Astrocyte (in vitro differentiated cells and primary cell): ENCODE data around the gene USP47. TPM values are rescaled to one million over a fixed set of nuclear protein-coding genes. Genes with fewer than 3 reads are reported as not detected.

Experiments
- DNase-seq: peaks from one replicate; pipeline ENCODE4 v3.0.0-alpha.2; 2010; ENCODE audit warnings: low read depth
- FAIRE-seq: peaks from 2 replicates; lab custom pipeline; 2011; peaks lifted over from hg19 to GRCh38; lab: Jason Lieb, UNC
- H2AFZ ChIP-seq: 2 replicates; pipeline ENCODE4 v1.6.0; 2012; ENCODE audit warnings: low read depth, low read length, inconsistent platforms
- H3K27ac ChIP-seq: 2 replicates; pipeline ENCODE4 v1.5.1; 2011; ENCODE audit warnings: low read depth, low read length, inconsistent platforms
- H3K27me3 ChIP-seq: 2 replicates; pipeline ENCODE4 v1.6.0; 2011; ENCODE audit warnings: low read length, inconsistent platforms; ENCODE audit not compliant: insufficient read depth
- H3K36me3 ChIP-seq: 2 replicates; pipeline ENCODE4 v1.5.1; 2011; ENCODE audit warnings: low read length, inconsistent platforms; ENCODE audit not compliant: insufficient read depth
- H3K4me1 ChIP-seq: 2 replicates; pipeline ENCODE4 v1.5.1; 2011; ENCODE audit warnings: low read length, inconsistent platforms; ENCODE audit not compliant: insufficient read depth
- H3K4me2 ChIP-seq: 2 replicates; pipeline ENCODE4 v1.6.0; 2012; ENCODE audit warnings: low read length, inconsistent platforms
- H3K4me3 ChIP-seq: 2 replicates; pipeline ENCODE4 v1.5.1; 2011; ENCODE audit warnings: low read depth, mild to moderate bottlenecking, low read length, inconsistent platforms; ENCODE audit not compliant: insufficient read depth
- H3K79me2 ChIP-seq: 2 replicates; pipeline ENCODE4 v1.6.0; 2012; ENCODE audit warnings: mild to moderate bottlenecking, low read length, inconsistent platforms; ENCODE audit not compliant: insufficient read depth
- H3K9ac ChIP-seq: 2 replicates; pipeline ENCODE4 v1.6.0; 2012; ENCODE audit warnings: mild to moderate bottlenecking, low read length, inconsistent platforms
- H3K9me3 ChIP-seq: 2 replicates; pipeline ENCODE4 v1.5.1; 2012; ENCODE audit warnings: low read depth, mild to moderate bottlenecking, low read length, inconsistent platforms; ENCODE audit not compliant: insufficient read depth
- H4K20me1 ChIP-seq: 2 replicates; pipeline ENCODE4 v1.6.0; 2012; ENCODE audit warnings: low read length, inconsistent platforms; ENCODE audit not compliant: insufficient read depth
- H3K27ac Mint-ChIP-seq: one replicate; pipeline ENCODE4 v1.8.0; 2021; ENCODE audit warnings: mild to moderate bottlenecking, mixed read lengths; ENCODE audit not compliant: unreplicated experiment
- H3K27me3 Mint-ChIP-seq: one replicate; pipeline ENCODE4 v1.8.0; 2021; ENCODE audit warnings: low read depth, mixed read lengths; ENCODE audit not compliant: unreplicated experiment
- H3K36me3 Mint-ChIP-seq: one replicate; pipeline ENCODE4 v1.8.0; 2021; ENCODE audit warnings: low read depth, mixed read lengths; ENCODE audit not compliant: unreplicated experiment
- H3K4me1 Mint-ChIP-seq: one replicate; pipeline ENCODE4 v1.8.0; 2021; ENCODE audit warnings: low read depth, mixed read lengths; ENCODE audit not compliant: unreplicated experiment
- H3K4me3 Mint-ChIP-seq: one replicate; pipeline ENCODE4 v1.8.0; 2021; ENCODE audit warnings: mild to moderate bottlenecking, moderate library complexity, mixed read lengths; ENCODE audit not compliant: unreplicated experiment
- H3K9me3 Mint-ChIP-seq: one replicate; pipeline ENCODE4 v1.8.0; 2021; ENCODE audit warnings: mild to moderate bottlenecking, mixed read lengths; ENCODE audit not compliant: unreplicated experiment
- EZH2 ChIP-seq: IDR thresholded peaks from 2 replicates; pipeline ENCODE4 v1.6.1; 2012; ENCODE audit warnings: mild to moderate bottlenecking, low read length, inconsistent platforms; ENCODE audit not compliant: insufficient read depth
- total RNA-seq: library from RNA; stranded (reverse); gene quantifications from 2 replicates; pipeline ENCODE4 v1.2.1, GENCODE V29; 2021
- TF ChIP-seq, protein P1 (sequence below): IDR thresholded peaks from 2 replicates; pipeline ENCODE4 v1.5.1; 2011; ENCODE audit warnings: low read depth, mild to moderate bottlenecking, inconsistent platforms, low read length, moderate library complexity; ENCODE audit not compliant: insufficient read depth

The USP47 gene
- total RNA-seq, 1 donor from 2014 or later = 49.5 TPM

DNA sequence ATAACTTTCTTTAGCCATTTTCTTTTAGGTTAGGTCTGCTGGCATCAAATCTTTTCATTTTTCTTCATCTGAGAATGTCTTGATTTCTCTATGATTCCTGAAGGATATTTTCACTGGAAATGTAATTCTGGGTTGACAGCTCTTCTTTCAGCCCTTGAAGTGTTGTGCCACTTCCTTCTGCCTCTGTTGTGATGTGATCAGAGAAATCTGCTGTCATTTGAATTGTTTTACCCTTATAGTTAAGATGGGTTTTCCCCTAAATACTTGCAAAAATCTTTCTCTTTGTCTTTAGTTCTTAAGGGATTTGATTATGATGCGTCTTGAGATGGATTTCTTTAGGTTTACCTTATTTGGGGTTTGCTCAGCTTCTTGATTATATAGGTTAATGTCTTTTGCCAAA lies 23.0 kb downstream of the USP47 start:
- Histone ChIP-seq H3K4me3 (no peak overlapping the region), H3K27me3 (no peaks in the 10 kb centered on the region), H3K9ac (no peak overlapping the region), H3K79me2 (peaks cover 100% of the 10 kb centered on the region), H2AFZ (no peak overlapping the region), H3K4me1 (no peaks in the 10 kb centered on the region), H4K20me1 (peaks cover 78% of the 10 kb centered on the region), H3K9me3 (no peaks in the 10 kb centered on the region), H3K27ac (no peak overlapping the region), H3K36me3 (no peaks in the 10 kb centered on the region), H3K4me2 (no peak overlapping the region)
- H3K27ac Mint-ChIP-seq = no peak overlapping the region
- FAIRE-seq = no peak
- H3K4me3 Mint-ChIP-seq = no peak overlapping the region
- no peak for TF ChIP-seq EZH2
- TF ChIP-seq, protein P1, sequence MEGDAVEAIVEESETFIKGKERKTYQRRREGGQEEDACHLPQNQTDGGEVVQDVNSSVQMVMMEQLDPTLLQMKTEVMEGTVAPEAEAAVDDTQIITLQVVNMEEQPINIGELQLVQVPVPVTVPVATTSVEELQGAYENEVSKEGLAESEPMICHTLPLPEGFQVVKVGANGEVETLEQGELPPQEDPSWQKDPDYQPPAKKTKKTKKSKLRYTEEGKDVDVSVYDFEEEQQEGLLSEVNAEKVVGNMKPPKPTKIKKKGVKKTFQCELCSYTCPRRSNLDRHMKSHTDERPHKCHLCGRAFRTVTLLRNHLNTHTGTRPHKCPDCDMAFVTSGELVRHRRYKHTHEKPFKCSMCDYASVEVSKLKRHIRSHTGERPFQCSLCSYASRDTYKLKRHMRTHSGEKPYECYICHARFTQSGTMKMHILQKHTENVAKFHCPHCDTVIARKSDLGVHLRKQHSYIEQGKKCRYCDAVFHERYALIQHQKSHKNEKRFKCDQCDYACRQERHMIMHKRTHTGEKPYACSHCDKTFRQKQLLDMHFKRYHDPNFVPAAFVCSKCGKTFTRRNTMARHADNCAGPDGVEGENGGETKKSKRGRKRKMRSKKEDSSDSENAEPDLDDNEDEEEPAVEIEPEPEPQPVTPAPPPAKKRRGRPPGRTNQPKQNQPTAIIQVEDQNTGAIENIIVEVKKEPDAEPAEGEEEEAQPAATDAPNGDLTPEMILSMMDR = no peak
- H3K9me3 Mint-ChIP-seq = no peaks in the 10 kb centered on the region
- no peak for DNase-seq
- H3K4me1 Mint-ChIP-seq = peaks cover 18% of the 10 kb centered on the region
- H3K27me3 Mint-ChIP-seq = no peaks in the 10 kb centered on the region
- H3K36me3 Mint-ChIP-seq = no peaks in the 10 kb centered on the region

DNA sequence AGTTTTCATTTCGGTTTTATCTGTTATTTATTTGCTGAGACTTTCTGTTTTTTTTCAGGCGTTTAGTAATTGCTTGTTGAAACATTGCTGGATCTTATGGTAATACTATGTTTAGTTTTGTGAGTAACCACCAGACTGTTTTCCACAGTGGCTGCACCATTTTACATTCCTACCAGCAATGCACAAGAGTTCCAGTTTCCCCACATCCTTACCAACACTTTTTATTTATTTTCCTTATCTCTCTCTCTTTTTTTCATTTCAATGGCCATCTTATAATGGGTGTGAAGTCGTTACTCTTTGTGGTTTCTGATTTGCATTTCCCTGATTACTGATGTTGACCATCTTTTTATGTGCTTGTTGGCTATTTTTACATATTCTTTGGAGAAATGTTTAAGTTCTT lies 23.7 kb downstream of the USP47 start:
- H3K4me3 Mint-ChIP-seq = no peak overlapping the region
- Histone ChIP-seq H3K4me1 (no peaks in the 10 kb centered on the region), H3K4me3 (no peak overlapping the region), H2AFZ (no peak overlapping the region), H3K9ac (no peak overlapping the region), H3K4me2 (no peak overlapping the region), H3K9me3 (no peaks in the 10 kb centered on the region), H3K27ac (no peak overlapping the region), H4K20me1 (peaks cover 79% of the 10 kb centered on the region), H3K36me3 (no peaks in the 10 kb centered on the region), H3K79me2 (peaks cover 100% of the 10 kb centered on the region), H3K27me3 (no peaks in the 10 kb centered on the region)
- peak; percentile 36 for DNase-seq
- H3K4me1 Mint-ChIP-seq = peaks cover 22% of the 10 kb centered on the region
- H3K9me3 Mint-ChIP-seq = no peaks in the 10 kb centered on the region
- TF ChIP-seq, protein P1 = no peak
- TF ChIP-seq EZH2 = no peak
- H3K27ac Mint-ChIP-seq = no peak overlapping the region
- no peaks in the 10 kb centered on the region for H3K27me3 Mint-ChIP-seq
- peak; percentile 29 for FAIRE-seq
- no peaks in the 10 kb centered on the region for H3K36me3 Mint-ChIP-seq

DNA sequence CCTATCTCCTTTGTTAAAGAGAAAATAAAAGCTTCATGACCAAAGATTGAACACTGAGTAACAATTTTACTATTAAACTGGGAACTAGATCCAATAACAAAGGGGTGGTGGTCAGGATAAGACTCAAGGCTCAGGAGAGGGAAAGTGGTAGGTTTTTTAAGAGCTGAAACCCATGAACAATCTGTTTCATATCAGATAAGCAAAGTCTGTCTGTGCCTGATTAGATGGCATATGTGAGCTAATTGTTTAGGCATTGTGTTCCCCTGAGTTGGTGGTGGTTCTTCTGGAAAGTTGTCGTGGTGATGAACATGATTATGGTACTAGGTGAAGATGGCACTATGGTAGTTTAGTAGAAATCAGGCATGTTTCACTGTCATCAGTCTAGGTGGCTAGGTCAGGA lies 24.4 kb downstream of the USP47 start:
- Histone ChIP-seq H3K9me3 (no peaks in the 10 kb centered on the region), H3K79me2 (peaks cover 100% of the 10 kb centered on the region), H3K9ac (no peak overlapping the region), H4K20me1 (peaks cover 81% of the 10 kb centered on the region), H3K4me3 (no peak overlapping the region), H3K36me3 (no peaks in the 10 kb centered on the region), H3K27ac (no peak overlapping the region), H3K4me2 (no peak overlapping the region), H2AFZ (no peak overlapping the region), H3K4me1 (no peaks in the 10 kb centered on the region), H3K27me3 (no peaks in the 10 kb centered on the region)
- Mint-ChIP-seq H3K36me3 (no peaks in the 10 kb centered on the region), H3K4me1 (peaks cover 29% of the 10 kb centered on the region), H3K27ac (no peak overlapping the region), H3K4me3 (no peak overlapping the region), H3K27me3 (no peaks in the 10 kb centered on the region), H3K9me3 (no peaks in the 10 kb centered on the region)
- DNase-seq = no peak
- no peak for FAIRE-seq
- TF ChIP-seq, protein P1 = no peak
- TF ChIP-seq EZH2 = no peak
